Esophagus (tissue), 2 donors: Measurements from ENCODE around the gene KCNH4. TPM values are rescaled to one million over a fixed set of nuclear protein-coding genes. Genes with fewer than 3 reads are reported as not detected.
"Not testable (repeated sequence)": the region's sequence is repeated elsewhere in the genome, so short reads cannot be mapped to it uniquely, and the experiment has no call there.

ENCODE experiments used
- H3K27ac ChIP-seq, 2 donors: one replicate each; pipeline ENCODE4 v1.5.1; 2013; ENCODE audit warnings: low read depth in 2 of 2, mild to moderate bottlenecking in 2 of 2, inconsistent platforms in 1 of 2, low read length in 1 of 2, moderate library complexity in 1 of 2
- H3K27me3 ChIP-seq, 2 donors: one replicate each; pipeline ENCODE4 v1.6.1; 2013; ENCODE audit warnings: low read length in 2 of 2, control low read depth in 1 of 2, mild to moderate bottlenecking in 1 of 2; ENCODE audit not compliant: insufficient read depth in 2 of 2, control insufficient read depth in 1 of 2
- H3K36me3 ChIP-seq, 2 donors: one replicate each; pipeline ENCODE4 v1.6.1; 2013; ENCODE audit warnings: low read length in 1 of 2; ENCODE audit not compliant: control insufficient read depth in 2 of 2, insufficient read depth in 2 of 2
- H3K4me1 ChIP-seq, 2 donors: one replicate each; pipeline ENCODE4 v1.6.1; 2013; ENCODE audit warnings: low read length in 1 of 2; ENCODE audit not compliant: control insufficient read depth in 2 of 2, insufficient read depth in 2 of 2
- H3K4me3 ChIP-seq, 2 donors: one replicate each; pipeline ENCODE4 v1.5.1; 2013; ENCODE audit warnings: low read length in 2 of 2, mild to moderate bottlenecking in 2 of 2, low read depth in 1 of 2, moderate library complexity in 1 of 2
- H3K9me3 ChIP-seq, 2 donors: one replicate each; pipeline ENCODE4 v1.6.1; 2013; ENCODE audit warnings: mild to moderate bottlenecking in 2 of 2, low read depth in 1 of 2, low read length in 1 of 2, moderate library complexity in 1 of 2; ENCODE audit not compliant: control insufficient read depth in 2 of 2, insufficient read depth in 1 of 2
- WGBS, 2 donors: extraction: QIAGEN DNeasy Blood & Tissue Kit; methylation state at CpG; one replicate each; pipeline ENCODE4 v1.1.7; 2013; 5-methylcytosine and 5-hydroxymethylcytosine counted together
- polyA plus RNA-seq, 2 donors: library from polyadenylated mRNA; stranded (reverse); fragments of 200-250 nt; gene quantifications; one replicate each; pipeline ENCODE4 v1.2.3, GENCODE V29; 2013
- donor health status: healthy with polysubstance abuse.
- donor health status: Bipolar disorder and iron deficiency.

Gene KCNH4
- polyA plus RNA-seq, 2 donors, result 0.02 to 0.04 TPM

DNA sequence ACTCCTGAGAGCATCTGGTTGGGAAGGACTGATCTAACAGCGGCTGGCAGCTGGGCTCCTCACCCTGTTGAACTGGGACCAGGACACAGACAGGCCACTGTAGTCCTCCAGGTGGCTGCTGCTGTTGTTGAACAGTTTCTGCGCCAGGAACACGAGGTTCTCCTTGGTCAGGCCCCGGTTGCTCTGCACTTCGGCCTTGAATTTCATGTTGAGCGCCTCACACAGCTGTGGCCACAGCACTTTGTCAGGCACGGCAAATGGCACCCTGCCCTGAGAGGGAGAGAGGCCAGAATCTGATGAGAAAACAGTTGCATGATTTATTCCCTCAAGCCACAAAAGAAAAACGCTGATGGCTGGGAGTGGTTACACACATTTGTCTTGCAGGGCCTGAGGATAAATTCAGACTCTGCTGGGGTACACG lies 31.0 kb upstream of the KCNH4 start:
- H3K9me3 ChIP-seq, H3K4me1 ChIP-seq, H3K36me3 ChIP-seq, H3K4me3 ChIP-seq, H3K27me3 ChIP-seq, H3K27ac ChIP-seq: not testable (repeated sequence)
- 53 to 57% methylated on average over 7 to 9 of the region's 9 CpGs for WGBS, 2 donors

DNA sequence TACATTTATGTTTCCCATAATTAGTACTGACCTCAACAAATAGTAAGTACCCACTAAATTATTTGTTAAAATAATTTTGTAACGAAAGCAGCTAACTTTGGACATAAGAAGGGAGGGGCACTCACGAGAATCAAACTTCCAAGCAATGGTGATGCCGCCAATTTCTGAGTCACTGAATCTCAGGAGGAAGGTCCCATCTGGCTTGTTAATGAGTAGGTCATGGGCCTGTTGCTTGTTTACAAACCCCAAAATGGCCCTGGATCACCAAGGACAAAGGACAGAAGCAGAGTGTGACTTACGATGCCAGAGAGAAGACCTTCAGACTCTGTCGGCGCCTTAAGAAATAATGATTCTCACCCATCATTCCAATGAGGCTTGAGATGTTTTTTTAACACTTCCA lies 29.1 kb upstream of the KCNH4 start:
- peaks cover 2 to 5% of the 10 kb centered on the region in 2 donors for H3K36me3 ChIP-seq
- H3K4me3 ChIP-seq, result no peak overlapping the region
- WGBS, 2 donors, result 88 to 89% methylated on average over 6 of the region's 6 CpGs
- H3K27me3 ChIP-seq, result no peaks in the 10 kb centered on the region
- H3K9me3 ChIP-seq, result no peaks in the 10 kb centered on the region
- no peaks in the 10 kb centered on the region for H3K4me1 ChIP-seq
- H3K27ac ChIP-seq, result no peak overlapping the region

- not testable (repeated sequence) for H3K27ac ChIP-seq, H3K9me3 ChIP-seq, H3K4me3 ChIP-seq, H3K4me1 ChIP-seq, H3K27me3 ChIP-seq
- WGBS, 2 donors, result 86 to 87% methylated on average over 8 of the region's 8 CpGs
- H3K36me3 ChIP-seq, result peaks cover 8 to 13% of the 10 kb centered on the region in 2 donors
Measured at GRCh38 chr17:42206153-42206612, 25.2 kb upstream of the KCNH4 start.

GRCh38 chr17:42203354-42203753 lies 22.4 kb upstream of the KCNH4 start:
- H3K27ac ChIP-seq, result no peak overlapping the region
- no peaks in the 10 kb centered on the region for H3K4me1 ChIP-seq
- peaks cover 13% of the 10 kb centered on the region in 2 donors for H3K36me3 ChIP-seq
- H3K27me3 ChIP-seq, result no peaks in the 10 kb centered on the region
- H3K4me3 ChIP-seq, result no peak overlapping the region
- no peaks in the 10 kb centered on the region for H3K9me3 ChIP-seq
- WGBS, 2 donors, result 91 to 95% methylated on average over 2 of the region's 2 CpGs

DNA sequence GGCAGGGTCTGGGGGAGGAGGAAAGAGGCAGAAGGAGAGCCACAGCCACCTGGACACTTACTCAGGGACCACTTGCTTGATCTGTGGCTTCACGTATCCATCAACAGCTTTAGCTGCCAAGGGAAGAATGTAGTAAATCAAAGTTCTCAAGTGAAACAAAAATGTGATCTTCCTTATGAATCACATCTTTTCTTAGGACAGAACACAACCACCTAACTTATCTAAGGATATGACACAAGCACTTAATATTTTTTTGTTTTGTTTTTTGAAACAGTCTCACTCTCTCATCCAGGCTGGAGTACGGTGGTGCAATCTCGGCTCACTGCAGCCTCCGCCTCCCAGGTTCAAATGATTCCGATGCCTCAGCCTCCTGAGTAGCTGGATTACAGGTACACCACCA lies 21.8 kb upstream of the KCNH4 start:
- Histone ChIP-seq H3K36me3 (peaks cover 13% of the 10 kb centered on the region in 2 donors), H3K27me3 (no peaks in the 10 kb centered on the region), H3K9me3 (no peaks in the 10 kb centered on the region), H3K27ac (no peak overlapping the region), H3K4me1 (no peaks in the 10 kb centered on the region), H3K4me3 (no peak overlapping the region)
- 95 to 98% methylated on average over 5 of the region's 5 CpGs for WGBS, 2 donors

DNA sequence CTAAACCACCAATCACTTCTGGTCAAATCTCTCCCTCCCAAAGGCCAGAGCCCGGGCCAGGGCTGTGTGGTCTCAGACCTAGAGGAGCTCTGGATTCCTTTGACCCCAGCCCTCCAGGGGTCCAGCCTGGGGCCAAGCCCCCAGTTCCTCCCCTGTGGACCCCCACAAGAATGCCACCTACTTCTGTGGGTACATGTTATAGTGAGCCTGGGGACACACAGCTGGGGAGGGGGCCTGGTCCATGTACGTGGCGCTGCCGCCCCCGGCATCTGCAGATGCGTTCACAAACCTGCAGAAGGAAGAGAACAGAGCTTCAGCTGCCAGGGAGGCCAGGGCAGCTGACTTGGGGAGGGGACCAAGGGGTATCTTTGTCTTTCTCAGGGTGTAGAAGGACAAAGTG lies 21.2 kb upstream of the KCNH4 start:
- Histone ChIP-seq H3K9me3 (no peaks in the 10 kb centered on the region), H3K4me1 (no peaks in the 10 kb centered on the region), H3K36me3 (peaks cover 13% of the 10 kb centered on the region in 2 donors), H3K4me3 (no peak overlapping the region), H3K27me3 (no peaks in the 10 kb centered on the region), H3K27ac (no peak overlapping the region)
- WGBS, 2 donors, result 93 to 100% methylated on average over 6 of the region's 6 CpGs

DNA sequence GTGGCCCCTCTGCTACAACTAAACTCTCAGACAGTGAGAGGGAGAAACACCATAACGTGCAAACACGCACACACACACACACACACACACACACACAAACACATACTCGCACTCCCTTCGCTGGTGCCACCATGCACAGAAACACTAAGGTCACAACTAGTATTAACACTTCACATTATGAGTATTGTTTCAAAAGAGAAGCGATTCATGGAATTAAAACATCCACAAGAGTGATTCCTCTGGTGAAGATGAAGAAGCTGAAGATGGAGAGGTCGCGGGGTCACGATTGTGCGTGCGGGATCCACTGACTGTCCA lies 20.5 kb upstream of the KCNH4 start:
- H3K4me3 ChIP-seq, result no peak overlapping the region
- WGBS, 2 donors, result 77 to 93% methylated on average over 10 of the region's 10 CpGs
- no peaks in the 10 kb centered on the region for H3K9me3 ChIP-seq
- no peaks in the 10 kb centered on the region for H3K27me3 ChIP-seq
- H3K4me1 ChIP-seq, result no peaks in the 10 kb centered on the region
- peaks cover 13% of the 10 kb centered on the region in 2 donors for H3K36me3 ChIP-seq
- no peak overlapping the region for H3K27ac ChIP-seq

GRCh38 chr17:42200706-42201457 lies 19.9 kb upstream of the KCNH4 start:
- Histone ChIP-seq H3K9me3 (no peaks in the 10 kb centered on the region), H3K27me3 (no peaks in the 10 kb centered on the region), H3K4me3 (no peak overlapping the region), H3K36me3 (peaks cover 13% of the 10 kb centered on the region in 2 donors), H3K27ac (no peak overlapping the region), H3K4me1 (no peaks in the 10 kb centered on the region)
- WGBS, 2 donors, result 65 to 71% methylated on average over 14 of the region's 14 CpGs

- Histone ChIP-seq H3K36me3 (peaks cover 11 to 13% of the 10 kb centered on the region in 2 donors), H3K9me3 (no peaks in the 10 kb centered on the region), H3K27ac (no peak overlapping the region), H3K4me1 (peaks cover 0 to 1% of the 10 kb centered on the region in 2 donors), H3K27me3 (no peaks in the 10 kb centered on the region), H3K4me3 (no peak overlapping the region)
- WGBS, 2 donors, result 78 to 82% methylated on average over 12 of the region's 12 CpGs
Measured at GRCh38 chr17:42199416-42200011, 18.6 kb upstream of the KCNH4 start.

- no peak overlapping the region for H3K27ac ChIP-seq
- no peak overlapping the region for H3K4me3 ChIP-seq
- WGBS, 2 donors, result 76 to 78% methylated on average over 4 of the region's 4 CpGs
- H3K36me3 ChIP-seq, result peaks cover 8 to 11% of the 10 kb centered on the region in 2 donors
- H3K27me3 ChIP-seq, result no peaks in the 10 kb centered on the region
- no peaks in the 10 kb centered on the region for H3K9me3 ChIP-seq
- H3K4me1 ChIP-seq, result peaks cover 2 to 3% of the 10 kb centered on the region in 2 donors
Measured at GRCh38 chr17:42198897-42199296, 18.0 kb upstream of the KCNH4 start.
